ENCODE data around the gene P3H4. TPM values are rescaled to one million over a fixed set of nuclear protein-coding genes. Genes with fewer than 3 reads are reported as not detected.

P3H4 gene
- total and polyA plus RNA-seq, 9 donors = 35.5 to 68.4 (median 41.5) TPM

DNA sequence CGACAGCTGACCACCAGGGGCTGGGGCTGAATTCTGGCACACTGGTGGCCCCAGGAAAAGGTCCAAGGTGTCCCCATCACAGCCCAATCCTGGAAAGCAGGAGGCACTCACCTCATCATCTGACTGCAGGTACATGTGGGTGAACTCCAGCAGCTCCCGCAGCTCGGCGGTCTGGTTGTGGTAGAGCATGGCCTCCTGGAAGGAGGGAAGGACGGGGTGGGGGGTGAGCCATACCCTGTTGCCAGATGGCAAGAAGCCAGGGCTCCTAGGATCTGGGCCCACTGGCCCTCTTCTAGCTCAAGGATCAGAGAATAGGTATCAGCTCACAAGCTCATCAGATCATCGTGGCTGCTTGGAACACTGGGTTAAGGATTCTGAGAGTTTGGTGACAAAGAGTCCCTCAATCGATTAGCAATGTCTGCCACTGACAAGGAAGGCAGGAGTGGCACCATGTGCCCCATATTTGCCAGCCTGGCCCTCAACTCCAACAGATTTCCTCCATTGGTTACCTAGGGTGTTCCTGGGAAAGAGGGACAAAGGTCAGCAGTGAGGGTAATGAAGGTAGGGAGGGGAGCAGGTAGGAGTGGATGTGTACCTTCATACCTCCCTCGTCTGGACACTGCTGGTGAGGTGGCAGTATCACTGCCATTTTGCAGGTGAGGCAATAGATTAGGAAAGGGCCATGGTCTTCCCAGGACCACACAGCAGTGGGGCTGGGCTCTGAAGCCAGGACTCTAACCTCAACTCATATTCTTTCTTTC, 4.9 kb downstream of the P3H4 start:
- H3K27me3 ChIP-seq (ENCODE audit: control insufficient read depth, insufficient read depth, low read length) = peaks cover 2% of the 10 kb centered on the region
- 71% methylated on average over 5 of the region's 8 CpGs for WGBS (ENCODE audit: insufficient coverage)
- no peak overlapping the region for H3K4me3 ChIP-seq (ENCODE audit: low read length)
- DNase-seq = no peak
- H3K27ac ChIP-seq (ENCODE audit: low read length) = no peak overlapping the region
- peaks cover 43% of the 10 kb centered on the region for H3K36me3 ChIP-seq (ENCODE audit: control insufficient read depth, insufficient read depth, low read length)
- peaks cover 17% of the 10 kb centered on the region for H3K4me1 ChIP-seq (ENCODE audit: control insufficient read depth, insufficient read depth, low read length)
- no peaks in the 10 kb centered on the region for H3K9me3 ChIP-seq (replicated peaks; ENCODE audit: control insufficient read depth, low read depth, low read length)

DNA sequence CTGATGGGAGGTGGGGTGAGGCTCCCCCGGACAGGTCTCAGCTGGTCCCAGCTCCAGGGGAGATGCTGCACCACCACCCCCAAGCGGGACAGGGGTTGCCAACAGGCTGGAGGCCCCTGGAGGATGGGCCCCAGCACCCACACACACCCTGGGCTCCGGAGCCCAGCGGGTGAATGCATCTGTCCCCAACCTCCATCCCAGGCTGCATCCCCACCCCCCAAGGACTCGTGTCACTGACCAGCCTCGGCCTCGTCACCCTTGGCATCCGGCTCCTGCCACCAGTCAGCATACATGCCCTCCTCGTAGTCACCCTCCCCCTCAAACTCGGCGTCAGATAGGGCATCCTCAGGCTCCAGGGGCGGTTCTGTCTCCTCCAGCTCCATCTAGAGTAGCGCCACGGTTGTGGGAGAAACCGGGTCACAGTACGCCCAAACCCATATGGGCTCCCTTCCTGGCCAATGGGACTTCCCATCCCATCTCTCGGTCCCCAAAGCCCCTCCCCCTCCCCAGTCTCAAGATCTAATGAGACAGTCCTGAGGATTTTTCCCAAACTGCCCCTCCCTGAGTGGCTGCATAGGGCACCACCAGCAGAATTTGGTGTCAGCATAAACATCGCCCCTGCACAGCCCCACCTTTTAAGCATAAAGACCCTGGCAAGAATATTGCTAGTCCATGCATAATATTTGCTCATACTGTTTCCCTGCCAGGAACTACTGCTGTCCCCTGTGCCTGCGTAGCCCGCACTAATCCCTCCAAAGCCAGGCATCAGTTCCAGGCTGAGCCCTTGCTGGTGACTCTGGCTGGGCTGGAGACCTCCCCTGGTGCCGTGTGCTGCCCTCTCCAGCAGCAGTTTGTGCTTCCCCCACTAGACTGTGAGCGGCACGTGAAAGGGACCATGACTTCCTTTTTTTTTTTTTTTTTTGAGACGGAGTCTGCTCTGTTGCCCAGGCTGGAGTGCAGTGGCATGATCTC, 8.4 kb downstream of the P3H4 start:
- peaks cover 31% of the 10 kb centered on the region for H3K36me3 ChIP-seq (ENCODE audit: control insufficient read depth, insufficient read depth, low read length)
- DNase-seq = peak; percentile 46
- H3K4me1 ChIP-seq (ENCODE audit: control insufficient read depth, insufficient read depth, low read length) = peaks cover 16% of the 10 kb centered on the region
- no peaks in the 10 kb centered on the region for H3K9me3 ChIP-seq (replicated peaks; ENCODE audit: control insufficient read depth, low read depth, low read length)
- no peak overlapping the region for H3K4me3 ChIP-seq (ENCODE audit: low read length)
- 62% methylated on average over 20 of the region's 24 CpGs for WGBS (ENCODE audit: insufficient coverage)
- H3K27ac ChIP-seq (ENCODE audit: low read length) = no peak overlapping the region
- no peaks in the 10 kb centered on the region for H3K27me3 ChIP-seq (ENCODE audit: control insufficient read depth, insufficient read depth, low read length)

DNA sequence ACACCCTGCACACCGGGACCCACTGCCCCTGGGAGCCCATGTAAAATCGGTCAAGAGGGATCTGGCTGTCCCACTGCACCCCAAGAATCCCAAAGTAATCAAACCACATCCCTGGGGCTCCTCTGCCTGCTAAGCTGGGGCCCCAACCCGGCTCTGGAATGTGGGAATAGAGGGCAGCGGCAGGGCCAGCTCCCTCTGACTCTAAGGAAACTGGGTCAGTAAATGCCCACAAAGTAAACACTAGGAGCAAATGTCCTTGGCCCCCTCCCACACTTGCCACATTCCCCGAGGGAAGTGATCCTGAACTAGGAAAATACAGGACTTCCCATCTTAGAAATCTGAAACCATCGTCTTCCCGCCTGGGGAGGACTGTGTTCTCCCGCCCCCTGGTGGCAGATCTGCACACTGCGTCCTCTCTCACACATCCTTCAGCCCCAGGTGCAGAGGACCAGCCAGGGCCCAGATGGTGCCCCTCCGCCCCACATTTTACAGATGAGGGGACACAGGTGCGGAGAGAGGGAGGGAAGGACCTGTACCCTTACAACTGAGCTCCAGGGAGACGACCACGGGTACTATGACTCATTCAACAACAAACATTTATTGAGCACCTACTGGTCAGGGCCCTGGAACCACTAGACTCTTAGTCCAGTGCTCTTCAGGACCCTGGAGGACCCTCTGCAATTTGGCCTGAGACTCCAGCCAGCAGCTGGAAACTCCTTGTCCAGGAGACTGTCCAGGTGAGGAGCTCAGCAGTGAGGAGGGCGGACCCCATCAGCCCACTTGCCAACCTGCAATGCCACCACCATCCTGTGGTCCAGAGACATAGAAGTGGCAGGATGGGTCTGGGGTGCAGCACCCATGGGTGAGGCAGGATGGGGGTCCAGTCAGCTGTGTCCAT, 10.1 kb downstream of the P3H4 start:
- no peak overlapping the region for H3K27ac ChIP-seq (ENCODE audit: low read length)
- 3% methylated on average over 6 of the region's 14 CpGs for WGBS (ENCODE audit: insufficient coverage)
- DNase-seq = peak; percentile 86
- no peak overlapping the region for H3K4me3 ChIP-seq (ENCODE audit: low read length)
- no peaks in the 10 kb centered on the region for H3K27me3 ChIP-seq (ENCODE audit: control insufficient read depth, insufficient read depth, low read length)
- H3K4me1 ChIP-seq (ENCODE audit: control insufficient read depth, insufficient read depth, low read length) = peaks cover 16% of the 10 kb centered on the region
- H3K36me3 ChIP-seq (ENCODE audit: control insufficient read depth, insufficient read depth, low read length) = peaks cover 20% of the 10 kb centered on the region
- no peaks in the 10 kb centered on the region for H3K9me3 ChIP-seq (replicated peaks; ENCODE audit: control insufficient read depth, low read depth, low read length)

DNA sequence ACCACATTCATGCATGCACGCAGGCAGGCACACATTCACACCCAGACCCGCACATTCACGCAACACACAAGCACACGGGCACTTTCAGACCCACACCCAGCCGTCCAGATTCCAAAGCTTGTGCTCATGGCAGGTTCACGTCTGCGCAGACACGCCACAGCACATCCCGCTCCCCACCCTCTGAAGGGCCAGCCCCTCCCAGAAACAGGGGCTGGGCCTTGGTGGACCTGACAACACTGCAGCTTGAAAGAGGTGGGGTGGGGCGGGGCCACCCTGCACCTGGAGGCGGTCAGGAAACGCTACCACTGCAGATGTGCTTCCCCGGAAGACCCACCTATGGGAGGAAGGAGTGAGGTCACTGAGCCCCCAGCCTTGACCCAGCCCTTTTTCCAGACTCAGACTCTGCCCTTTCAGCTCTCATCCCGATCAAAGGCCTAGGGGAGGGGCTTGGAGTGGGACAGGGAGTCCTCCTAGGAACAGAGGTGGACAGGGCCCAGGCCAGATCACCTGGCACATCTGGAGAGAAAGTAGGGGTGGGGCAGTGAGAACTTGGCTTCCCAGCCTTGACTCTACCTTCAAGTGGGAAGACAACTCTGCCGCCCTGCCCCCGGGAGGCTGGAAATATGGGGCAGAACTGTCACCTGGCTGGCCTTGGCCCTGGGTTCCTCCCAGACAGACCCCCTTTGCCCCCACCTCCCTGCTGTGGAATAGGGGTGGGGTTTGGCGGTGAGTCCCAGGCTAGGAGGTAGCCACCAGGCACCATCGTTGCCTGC, 11.0 kb downstream of the P3H4 start:
- peaks cover 16% of the 10 kb centered on the region for H3K4me1 ChIP-seq (ENCODE audit: control insufficient read depth, insufficient read depth, low read length)
- H3K27me3 ChIP-seq (ENCODE audit: control insufficient read depth, insufficient read depth, low read length) = no peaks in the 10 kb centered on the region
- peak; percentile 46 for DNase-seq
- H3K27ac ChIP-seq (ENCODE audit: low read length) = no peak overlapping the region
- 21% methylated on average over 4 of the region's 18 CpGs for WGBS (ENCODE audit: insufficient coverage)
- no peaks in the 10 kb centered on the region for H3K9me3 ChIP-seq (replicated peaks; ENCODE audit: control insufficient read depth, low read depth, low read length)
- H3K4me3 ChIP-seq (ENCODE audit: low read length) = no peak overlapping the region
- H3K36me3 ChIP-seq (ENCODE audit: control insufficient read depth, insufficient read depth, low read length) = peaks cover 14% of the 10 kb centered on the region

DNA sequence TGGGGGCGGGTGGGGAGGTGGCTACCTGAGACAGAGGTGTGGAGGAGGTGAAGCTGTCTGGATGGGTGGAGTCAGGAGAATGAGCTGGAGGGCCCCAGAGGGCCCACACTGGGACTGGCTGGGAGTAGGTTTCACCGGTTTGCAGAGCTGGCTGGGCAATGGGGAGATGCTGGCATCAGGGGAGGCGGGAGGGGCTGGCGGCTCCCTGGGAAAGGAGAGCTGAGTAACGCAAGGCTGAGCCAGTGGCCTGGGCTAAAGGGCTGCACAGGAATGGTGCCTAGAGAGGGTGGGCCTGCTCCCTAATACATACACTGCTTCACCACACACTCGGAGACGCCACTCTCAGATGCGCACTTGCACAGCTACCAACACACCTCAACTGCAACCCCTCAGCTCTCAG, 12.4 kb downstream of the P3H4 start:
- H3K4me3 ChIP-seq (ENCODE audit: low read length) = no peak overlapping the region
- peaks cover 16% of the 10 kb centered on the region for H3K4me1 ChIP-seq (ENCODE audit: control insufficient read depth, insufficient read depth, low read length)
- peaks cover 10% of the 10 kb centered on the region for H3K36me3 ChIP-seq (ENCODE audit: control insufficient read depth, insufficient read depth, low read length)
- no peaks in the 10 kb centered on the region for H3K27me3 ChIP-seq (ENCODE audit: control insufficient read depth, insufficient read depth, low read length)
- no peaks in the 10 kb centered on the region for H3K9me3 ChIP-seq (replicated peaks; ENCODE audit: control insufficient read depth, low read depth, low read length)
- no peak for DNase-seq
- WGBS (ENCODE audit: insufficient coverage) = 74% methylated on average over 5 of the region's 8 CpGs
- H3K27ac ChIP-seq (ENCODE audit: low read length) = no peak overlapping the region

DNA sequence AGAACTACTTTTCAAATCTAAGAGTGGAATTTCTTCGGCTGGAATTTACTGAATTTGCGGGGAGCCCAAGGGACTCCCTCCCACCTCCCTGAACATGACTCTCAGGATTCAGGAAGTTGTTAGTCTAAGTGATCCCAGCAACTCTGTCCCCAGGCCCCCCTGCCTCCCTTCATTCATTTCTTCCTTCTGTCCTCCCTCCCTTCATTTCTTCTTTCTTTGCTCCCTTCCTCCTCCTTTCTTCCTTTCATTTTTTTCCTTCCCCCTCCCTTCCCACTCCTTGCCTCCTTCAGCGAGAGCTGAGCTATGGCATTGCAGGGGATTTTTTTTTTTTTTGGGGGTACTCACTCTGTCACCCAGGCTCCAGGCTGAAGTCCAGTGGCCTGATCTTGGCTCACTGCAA, 14.4 kb downstream of the P3H4 start:
- no peak for DNase-seq
- 54% methylated on average over 2 of the region's 3 CpGs for WGBS (ENCODE audit: insufficient coverage)
- H3K27ac ChIP-seq (ENCODE audit: low read length) = no peak overlapping the region
- H3K36me3 ChIP-seq (ENCODE audit: control insufficient read depth, insufficient read depth, low read length) = peaks cover 5% of the 10 kb centered on the region
- peaks cover 29% of the 10 kb centered on the region for H3K4me1 ChIP-seq (ENCODE audit: control insufficient read depth, insufficient read depth, low read length)
- H3K9me3 ChIP-seq (replicated peaks; ENCODE audit: control insufficient read depth, low read depth, low read length) = no peaks in the 10 kb centered on the region
- no peaks in the 10 kb centered on the region for H3K27me3 ChIP-seq (ENCODE audit: control insufficient read depth, insufficient read depth, low read length)
- no peak overlapping the region for H3K4me3 ChIP-seq (ENCODE audit: low read length)

DNA sequence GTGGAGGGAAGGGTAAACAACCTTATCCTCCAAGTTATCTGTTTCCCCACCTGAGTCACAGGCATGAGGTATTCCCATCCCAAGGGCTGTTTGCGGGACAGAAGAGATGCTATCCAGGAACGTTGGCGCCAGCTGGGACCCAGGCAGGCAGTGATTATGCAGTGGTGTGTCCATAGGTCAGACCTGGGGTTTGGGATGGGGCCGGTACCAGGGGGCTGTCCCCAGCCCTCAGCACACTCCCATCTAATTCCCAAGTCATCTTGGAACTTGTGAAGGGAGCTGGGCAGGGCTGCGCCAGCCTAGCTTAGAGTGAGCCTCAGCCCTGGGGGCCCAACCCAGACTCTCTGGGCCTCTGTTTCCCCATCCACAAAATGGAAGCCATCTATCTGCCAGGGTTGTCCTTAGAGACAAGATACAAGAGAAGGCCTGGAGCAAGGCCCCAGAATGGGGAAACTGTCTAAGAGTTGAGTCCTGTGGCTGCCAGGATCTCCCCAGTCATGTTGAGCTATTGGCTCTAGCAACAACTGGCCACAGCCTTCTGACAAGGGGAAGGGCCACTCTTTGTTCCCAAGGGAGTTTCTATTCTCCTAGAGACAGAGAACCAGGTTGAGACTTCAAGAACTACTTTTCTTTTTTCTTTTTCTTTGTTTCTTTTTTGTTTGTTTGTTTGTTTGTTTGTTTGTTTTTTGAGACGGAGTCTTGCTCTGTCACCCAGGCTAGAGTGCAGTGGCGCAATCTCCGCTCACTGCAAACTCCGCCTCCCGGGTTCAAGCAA, 15.4 kb downstream of the P3H4 start:
- DNase-seq = no peak
- WGBS (ENCODE audit: insufficient coverage) = 95% methylated on average over 4 of the region's 10 CpGs
- no peak overlapping the region for H3K27ac ChIP-seq (ENCODE audit: low read length)

DNA sequence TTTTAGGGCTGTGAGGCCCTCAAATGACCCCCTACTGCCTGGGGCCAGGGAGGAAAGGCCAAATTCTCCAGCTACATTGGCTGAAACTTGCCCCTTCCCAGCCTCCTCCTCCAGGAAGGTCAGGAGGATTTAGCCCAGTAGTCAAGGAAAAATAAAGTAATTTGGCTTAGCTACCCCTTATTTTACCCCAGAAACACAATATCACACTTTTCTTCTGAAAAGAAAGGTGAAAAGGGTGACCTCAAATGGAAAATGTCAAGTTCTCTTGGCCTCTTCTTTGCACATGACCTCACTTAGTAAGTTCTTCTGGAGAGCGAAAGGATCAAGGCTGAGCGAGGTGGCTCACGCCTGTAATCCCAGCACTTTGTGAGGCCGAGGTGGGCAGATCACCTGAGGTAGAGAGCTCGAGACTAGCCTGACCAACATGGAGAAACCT, 17.2 kb downstream of the P3H4 start:
- no peaks in the 10 kb centered on the region for H3K27me3 ChIP-seq (ENCODE audit: control insufficient read depth, insufficient read depth, low read length)
- H3K36me3 ChIP-seq (ENCODE audit: control insufficient read depth, insufficient read depth, low read length) = no peaks in the 10 kb centered on the region
- WGBS (ENCODE audit: insufficient coverage) = no CpG with 5 or more reads among the region's 5 CpGs
- DNase-seq = no peak
- H3K4me1 ChIP-seq (ENCODE audit: control insufficient read depth, insufficient read depth, low read length) = peaks cover 21% of the 10 kb centered on the region
- H3K9me3 ChIP-seq (replicated peaks; ENCODE audit: control insufficient read depth, low read depth, low read length) = no peaks in the 10 kb centered on the region
- no peak overlapping the region for H3K27ac ChIP-seq (ENCODE audit: low read length)
- no peak overlapping the region for H3K4me3 ChIP-seq (ENCODE audit: low read length)

More for the DNA sequence above, 15.4 kb downstream of the P3H4 start:
- H3K27me3 ChIP-seq (ENCODE audit: control insufficient read depth, insufficient read depth, low read length) = no peaks in the 10 kb centered on the region
- H3K4me3 ChIP-seq (ENCODE audit: low read length) = no peak overlapping the region
- peaks cover 30% of the 10 kb centered on the region for H3K4me1 ChIP-seq (ENCODE audit: control insufficient read depth, insufficient read depth, low read length)
- no peaks in the 10 kb centered on the region for H3K9me3 ChIP-seq (replicated peaks; ENCODE audit: control insufficient read depth, low read depth, low read length)
- no peaks in the 10 kb centered on the region for H3K36me3 ChIP-seq (ENCODE audit: control insufficient read depth, insufficient read depth, low read length)
